ENCODE results near the gene SRI.
A peak's percentile ranks its signal among the peaks of the same experiment; 100 is the strongest.
"Not testable (repeated sequence)": the region's sequence is repeated elsewhere in the genome, so short reads cannot be mapped to it uniquely, and the experiment has no call there.

Gene SRI, protein sequence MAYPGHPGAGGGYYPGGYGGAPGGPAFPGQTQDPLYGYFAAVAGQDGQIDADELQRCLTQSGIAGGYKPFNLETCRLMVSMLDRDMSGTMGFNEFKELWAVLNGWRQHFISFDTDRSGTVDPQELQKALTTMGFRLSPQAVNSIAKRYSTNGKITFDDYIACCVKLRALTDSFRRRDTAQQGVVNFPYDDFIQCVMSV

GRCh38 chr7:88219781-88220747 is at the start of gene SRI:
SRI (minus strand) TSS chr7:88220038; CDS start chr7:88220026, 12 bp downstream.
- DNase-seq = peak; percentile 89

DNA sequence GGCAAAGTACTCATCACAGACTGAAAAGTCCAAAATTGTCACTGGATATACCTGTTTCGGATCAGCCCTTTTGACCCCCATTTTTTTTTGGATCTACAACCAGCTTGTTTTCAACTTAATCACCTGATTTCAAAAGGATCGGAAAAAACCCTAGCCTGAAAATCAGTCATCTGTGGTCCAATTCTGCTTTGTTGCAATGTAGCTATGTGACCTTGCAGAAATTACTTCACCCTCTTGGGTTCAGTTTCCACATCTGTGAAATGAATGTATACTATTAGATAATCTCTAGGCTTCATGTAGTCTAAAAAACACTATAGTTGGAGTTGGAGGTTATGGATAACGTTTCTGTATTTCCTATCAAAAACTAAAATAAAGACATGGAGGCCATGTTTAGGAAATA is 49.7 kb upstream of the SRI start:
- DNase-seq = no peak

- no peak for DNase-seq
Measured at GRCh38 chr7:88268858-88269257, 49.0 kb upstream of the SRI start.

GRCh38 chr7:88268051-88268450 is 48.2 kb upstream of the SRI start:
- DNase-seq = no peak

DNA sequence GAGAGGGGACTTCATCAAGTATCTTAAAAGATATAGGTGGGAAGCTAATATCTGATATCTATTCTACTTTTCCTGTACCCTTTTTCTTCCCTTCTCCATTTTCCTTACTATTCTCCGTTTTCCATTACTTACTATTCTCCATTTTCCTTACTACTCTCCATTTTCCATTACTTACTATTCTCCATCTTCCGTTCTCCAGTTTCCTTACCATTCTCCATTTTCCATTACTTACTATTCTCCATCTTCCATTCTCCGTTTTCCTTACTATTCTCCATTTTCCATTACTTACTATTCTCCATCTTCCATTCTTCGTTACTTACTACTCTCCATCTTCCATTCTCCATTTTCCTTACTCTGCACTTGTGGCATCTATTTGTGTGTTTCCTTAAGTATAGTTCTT is 47.6 kb upstream of the SRI start:
- DNase-seq = no peak

- DNase-seq = not testable (repeated sequence)
Measured at GRCh38 chr7:88264987-88265386, 45.1 kb upstream of the SRI start.

DNA sequence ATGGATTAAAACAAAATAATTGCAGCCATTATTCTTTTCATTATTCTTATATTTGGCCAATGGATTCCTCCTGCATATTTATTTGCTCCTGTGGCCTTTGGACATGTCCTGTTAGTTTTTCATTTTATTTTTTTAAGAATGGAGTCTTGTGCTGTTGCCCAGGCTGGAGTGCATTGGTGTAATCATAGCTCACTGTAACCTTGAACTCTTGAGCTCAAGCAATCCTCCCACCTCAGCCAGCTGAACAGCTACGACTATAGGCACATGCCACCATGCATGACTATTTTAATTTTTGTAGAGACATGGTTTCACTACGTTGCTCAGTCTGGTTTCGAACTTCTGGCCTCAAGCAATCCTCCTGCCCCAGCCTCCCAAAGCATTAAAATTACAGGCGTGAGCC is 42.7 kb upstream of the SRI start:
- DNase-seq = no peak

DNA sequence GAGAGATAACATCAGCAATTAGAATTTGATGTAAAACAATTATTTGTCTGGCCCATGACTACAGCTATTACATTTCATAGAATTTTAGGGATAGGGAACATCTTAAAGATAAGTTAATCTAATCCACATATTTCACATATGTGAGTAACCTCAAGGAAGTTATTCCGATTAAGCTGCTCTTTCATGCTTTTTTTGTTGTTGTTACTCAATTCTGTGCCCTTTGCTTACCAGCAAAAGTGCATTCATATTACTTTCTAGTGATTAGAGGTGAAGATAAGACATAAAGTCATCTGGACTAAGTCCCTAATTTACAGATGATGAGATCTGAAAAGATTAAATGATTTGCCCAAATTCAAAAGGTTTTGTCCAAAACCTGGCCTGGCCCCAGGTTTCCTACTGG is 40.9 kb upstream of the SRI start:
- DNase-seq = no peak

DNA sequence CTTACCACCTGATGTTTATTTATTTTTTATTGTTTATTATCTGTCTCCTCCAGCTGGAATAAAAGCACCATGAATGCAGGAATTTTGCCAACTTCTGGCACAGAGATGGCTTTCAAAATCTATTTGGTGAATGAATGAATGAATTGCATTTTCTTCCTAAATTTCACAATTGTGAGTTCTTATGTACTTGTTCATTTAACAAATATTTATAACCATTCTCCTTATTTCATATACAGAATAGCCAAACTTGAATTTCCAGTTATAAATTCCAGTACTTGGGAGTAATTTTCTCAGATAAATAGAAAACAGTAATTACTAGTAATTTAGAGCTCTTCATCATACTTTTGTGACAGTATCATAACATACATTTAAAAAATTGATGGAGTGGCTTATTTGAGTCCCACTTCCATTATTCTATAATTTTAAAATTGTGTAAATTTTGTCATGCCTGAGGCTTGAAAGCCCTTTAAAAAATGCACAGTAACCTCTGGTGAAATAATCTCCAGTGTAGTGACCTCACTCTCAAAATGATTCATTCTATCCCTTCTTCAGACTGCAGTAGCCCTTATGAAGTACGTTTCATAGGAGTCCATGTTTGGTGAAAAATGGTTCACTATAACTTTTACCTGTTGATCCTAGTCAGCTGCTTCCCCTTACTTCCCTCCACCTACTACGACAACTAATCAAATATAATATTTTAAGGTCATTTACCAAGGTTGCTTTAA is 40.0 kb upstream of the SRI start:
- DNase-seq = no peak

DNA sequence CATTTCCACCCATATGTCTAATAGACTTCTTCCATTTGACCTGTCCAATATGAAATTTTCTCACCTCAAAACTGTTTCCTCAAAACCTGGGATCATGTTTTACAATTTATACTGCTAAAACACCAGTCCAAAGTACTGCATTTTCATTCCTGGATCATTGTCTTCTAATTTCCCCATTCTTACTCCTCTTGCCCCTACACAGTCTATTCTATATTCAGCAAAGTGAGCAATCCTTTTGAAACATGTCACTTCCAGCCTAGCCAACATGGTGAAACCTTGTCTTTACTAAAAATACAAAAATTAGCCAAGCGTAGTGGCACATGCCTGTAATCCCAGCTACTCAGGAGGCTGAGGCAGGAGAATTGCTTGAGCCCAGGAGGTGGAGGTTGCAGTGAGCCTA is 38.5 kb upstream of the SRI start:
- DNase-seq = not testable (repeated sequence)

DNA sequence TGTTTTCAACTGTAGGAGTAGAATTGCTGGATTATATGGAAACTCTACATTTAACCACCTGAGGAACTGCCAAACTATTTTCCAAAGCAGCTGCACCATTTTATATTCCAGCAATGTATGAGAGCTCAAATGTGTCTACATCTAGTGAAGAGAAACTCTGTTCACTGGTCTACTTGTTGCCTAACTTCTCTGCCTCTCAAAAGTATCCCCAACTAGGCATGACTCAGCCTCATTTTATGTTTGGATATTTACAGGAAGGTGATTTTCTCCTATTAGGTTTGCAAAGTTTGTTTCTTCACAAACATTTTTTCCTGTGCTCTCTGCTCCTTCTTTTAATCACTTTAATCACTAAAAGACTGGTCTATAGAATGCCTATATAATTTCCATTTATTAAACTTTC is 37.1 kb upstream of the SRI start:
- DNase-seq = no peak

GRCh38 chr7:88254721-88255424 is 35.0 kb upstream of the SRI start:
- no peak for DNase-seq

DNA sequence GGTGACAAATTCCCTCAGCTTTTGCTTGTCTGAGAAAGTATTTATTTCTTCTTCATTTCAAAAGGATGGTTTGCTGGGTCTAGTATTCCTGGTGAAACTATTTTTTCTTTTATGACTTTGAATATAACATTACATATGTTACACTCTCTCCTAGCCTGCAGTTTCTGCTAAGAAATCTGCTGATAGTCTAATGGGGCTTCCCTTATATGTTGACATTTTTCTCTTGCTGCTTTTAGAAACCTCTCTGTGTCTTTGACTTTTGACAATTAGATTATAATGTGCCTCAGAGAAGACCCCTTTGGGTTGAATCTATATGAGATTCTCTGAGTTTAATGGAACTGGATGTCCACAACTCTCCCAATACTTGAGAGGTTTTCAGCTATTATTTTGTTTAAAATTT is 33.8 kb upstream of the SRI start:
- no peak for DNase-seq

DNA sequence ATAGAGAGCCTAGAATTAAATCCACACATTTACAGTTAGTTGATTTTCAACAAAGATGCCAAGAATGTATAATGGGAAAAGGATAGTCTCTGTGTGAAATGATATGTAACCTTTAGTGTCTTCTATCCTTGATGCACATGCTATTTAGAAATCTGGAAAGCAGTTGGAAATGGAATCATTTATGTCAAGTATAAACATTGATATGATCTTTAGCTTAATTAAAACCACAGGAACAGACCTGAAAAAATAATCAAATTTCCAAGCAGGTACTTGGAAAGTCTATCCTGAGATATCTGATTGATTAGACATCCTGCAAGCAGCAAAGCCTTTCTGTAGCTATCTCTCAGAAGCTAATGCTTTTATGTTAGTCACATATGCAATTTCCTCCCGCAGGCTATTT is 24.4 kb upstream of the SRI start:
- no peak for DNase-seq

DNA sequence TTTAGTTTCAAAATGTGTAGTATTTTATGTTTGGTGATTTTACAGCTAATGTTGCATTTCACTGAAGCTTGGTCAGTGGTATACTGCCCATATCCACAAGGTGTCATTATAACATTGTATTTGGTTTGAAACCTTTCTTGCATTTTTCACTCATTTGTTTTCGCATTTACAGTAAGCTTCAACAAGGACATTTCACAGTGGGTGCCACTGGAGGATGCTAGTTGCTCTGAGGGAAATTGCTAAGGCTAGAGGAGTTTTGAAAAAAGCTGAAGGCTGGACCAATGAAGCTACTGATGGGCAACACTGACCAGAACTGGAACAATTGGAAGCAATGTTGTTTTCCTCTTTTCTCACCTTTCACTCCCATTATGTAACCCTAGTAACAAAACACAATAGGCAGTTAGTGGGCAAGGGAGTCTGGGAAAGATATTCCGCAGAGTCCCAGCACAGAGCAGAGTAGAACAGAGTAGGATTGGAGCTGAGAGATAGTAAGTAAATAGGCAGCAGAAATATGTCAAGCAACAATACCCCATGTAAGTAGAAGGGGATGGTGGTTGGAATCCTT is 23.6 kb upstream of the SRI start:
- peak; percentile 23 for DNase-seq

DNA sequence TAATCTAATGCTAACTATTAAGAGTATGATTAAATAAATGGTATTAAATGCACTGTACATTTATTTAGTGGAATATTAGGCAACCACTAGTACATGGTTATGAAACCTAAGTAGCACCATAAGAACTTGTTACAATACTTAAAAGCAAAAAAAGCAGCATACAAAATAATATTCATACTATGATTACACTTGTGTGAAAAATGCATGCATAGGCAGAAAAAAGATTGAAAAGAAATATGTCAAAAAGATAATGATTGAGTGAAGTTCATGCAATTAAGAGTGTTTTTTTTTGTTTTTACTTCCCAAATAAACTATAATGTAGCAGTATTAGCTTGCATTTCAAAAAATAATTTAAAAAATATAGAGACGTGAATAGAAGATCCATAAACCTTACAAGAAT is 20.0 kb upstream of the SRI start:
- DNase-seq = no peak

DNA sequence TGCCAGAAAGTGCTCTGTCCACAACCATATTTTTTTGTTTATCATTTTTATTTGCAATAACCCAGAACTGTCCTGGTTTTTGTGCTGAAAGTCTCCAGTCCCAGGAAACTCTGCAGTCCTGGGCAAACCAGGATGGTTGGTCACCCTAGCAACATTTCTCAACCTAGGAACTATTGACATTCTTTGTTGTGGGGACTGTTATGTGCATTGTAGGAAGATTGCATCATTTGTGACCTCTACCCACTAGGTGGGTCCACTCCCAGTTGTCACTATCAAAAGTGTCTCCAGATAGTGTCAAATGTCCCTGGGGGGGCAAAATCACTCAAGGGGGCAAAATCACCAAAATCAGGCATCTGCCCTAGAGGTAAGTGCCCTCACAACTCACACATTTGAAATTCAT is 14.0 kb upstream of the SRI start:
- no peak for DNase-seq

- no peak for DNase-seq
Measured at GRCh38 chr7:88230646-88231045, 10.8 kb upstream of the SRI start.

- no peak for DNase-seq
Measured at GRCh38 chr7:88229302-88229995, 9.6 kb upstream of the SRI start.

- no peak for DNase-seq
Measured at GRCh38 chr7:88226886-88227516, 7.2 kb upstream of the SRI start.

GRCh38 chr7:88226201-88226600 is 6.4 kb upstream of the SRI start:
- DNase-seq = no peak

All from CD4-positive, alpha-beta T cell treated with Interleukin-4 for 4 hours (primary cell).